K562 (cell line): ENCODE results near the gene GSDME. TPM values are rescaled to one million over a fixed set of nuclear protein-coding genes. Genes with fewer than 3 reads are reported as not detected.

ENCODE experiments used
- ATAC-seq: fragments of 200-7000 bp; cut with Tn5 transposase; 3 replicates; pipeline ENCODE4 v1.9.1; 2020; ENCODE audit warnings: moderate library complexity
- BruUV-seq: library from RNA; stranded (reverse); fragments of 400-500 nt; replicated peaks from 2 replicates; lab custom pipeline; 2021; lab: Mats Ljungman, UMichigan
- CTCF ChIA-PET: fragments of 300-600 bp; formaldehyde crosslinking; extraction: SDS; loops from one replicate; lab custom pipeline; 2021; ENCODE audit warnings: low intra/inter-chr PET ratio; lab: Yijun Ruan, JAX
- POLR2A ChIA-PET: fragments of 300-600, 350-650 bp; sonication (Branson Sonifier 250); formaldehyde crosslinking; extraction: SDS; loops from one replicate; lab custom pipeline; 2021; ENCODE audit warnings: antibody characterized with exemption, inconsistent platforms; lab: Yijun Ruan, JAX
- DNase-seq, 4 experiments: peaks; one replicate each; pipeline versions ENCODE4 v3.0.0 to v3.0.0-alpha.2; 2011 to 2018; ENCODE audit warnings: low spot score in 3 of 4, mixed read lengths in 3 of 4; ENCODE audit errors: extremely low read depth in 1 of 4
- FAIRE-seq: peaks from 2 replicates; lab custom pipeline; 2011; peaks lifted over from hg19 to GRCh38; lab: Jason Lieb, UNC
- H2AFZ ChIP-seq: 2 replicates; pipeline ENCODE4 v1.6.0; 2011; ENCODE audit warnings: low read depth, low read length, control low read depth, inconsistent platforms
- H3K27ac ChIP-seq: fragments of 200-600 bp; 3 replicates; pipeline ENCODE4 v1.8.0; 2011; ENCODE audit warnings: low read depth, mild to moderate bottlenecking, control low read depth, inconsistent platforms, low read length, moderate library complexity, mixed read lengths; ENCODE audit errors: extremely low read depth
- H3K27me3 ChIP-seq, 2 experiments: fragments of 300-600 bp in 1 of 2; 2 replicates in 1 of 2; 3 replicates in 1 of 2; pipeline versions ENCODE4 v1.6.0 to v1.8.0; 2011; ENCODE audit warnings: inconsistent platforms in 2 of 2, low read length in 2 of 2, mild to moderate bottlenecking in 1 of 2, mixed read lengths in 1 of 2, moderate library complexity in 1 of 2; ENCODE audit not compliant: control insufficient read depth in 2 of 2, insufficient read depth in 2 of 2
- H3K36me3 ChIP-seq: fragments of 300-600 bp; 3 replicates; pipeline ENCODE4 v1.8.0; 2011; ENCODE audit warnings: mild to moderate bottlenecking, low read length, inconsistent platforms; ENCODE audit not compliant: control insufficient read depth, insufficient read depth
- H3K4me1 ChIP-seq, 2 experiments: fragments of 200-600 bp in 1 of 2; replicated peaks in 1 of 2; 2 replicates in 1 of 2; 3 replicates in 1 of 2; pipeline versions ENCODE4 v1.5.1 to v1.8.0; 2011; ENCODE audit warnings: inconsistent platforms in 2 of 2, low read length in 2 of 2, mild to moderate bottlenecking in 1 of 2, mixed read lengths in 1 of 2, moderate library complexity in 1 of 2; ENCODE audit not compliant: control insufficient read depth in 2 of 2, insufficient read depth in 2 of 2
- H3K4me2 ChIP-seq: 2 replicates; pipeline ENCODE4 v1.6.1; 2011; ENCODE audit warnings: low read length, control low read depth, inconsistent platforms, mixed read lengths; ENCODE audit not compliant: insufficient read depth
- H3K4me3 ChIP-seq: fragments of 200-600 bp; sonication (generic), shearing (Covaris generic); 2 replicates; pipeline ENCODE4 v1.5.1; 2016; ENCODE audit warnings: control low read depth, inconsistent platforms
- H3K79me2 ChIP-seq: fragments of 200-600 bp; 3 replicates; pipeline ENCODE4 v1.8.0; 2011; ENCODE audit warnings: low read length, inconsistent platforms; ENCODE audit not compliant: control insufficient read depth, insufficient read depth
- H3K9ac ChIP-seq, 2 experiments: 2 replicates each; pipeline versions ENCODE4 v1.6.0 to v1.6.1; 2011; ENCODE audit warnings: low read depth in 2 of 2, low read length in 2 of 2, control low read depth in 1 of 2, inconsistent platforms in 1 of 2, mild to moderate bottlenecking in 1 of 2, mixed read lengths in 1 of 2; ENCODE audit not compliant: insufficient read depth in 1 of 2
- H3K9me1 ChIP-seq: one replicate; pipeline ENCODE4 v1.6.0; 2011; ENCODE audit warnings: inconsistent platforms, mild to moderate bottlenecking, low read length, moderate library complexity; ENCODE audit not compliant: control insufficient read depth, insufficient read depth
- H3K9me3 ChIP-seq: replicated peaks from 2 replicates; pipeline ENCODE4 v1.5.1; 2011; ENCODE audit warnings: low read depth, low read length, inconsistent platforms; ENCODE audit not compliant: control insufficient read depth, insufficient read depth
- H4K20me1 ChIP-seq: replicated peaks from 2 replicates; pipeline ENCODE4 v1.6.1; 2011; ENCODE audit warnings: low read length, inconsistent platforms, mixed read lengths; ENCODE audit not compliant: control insufficient read depth, insufficient read depth
- ATF7 ChIP-seq: fragments of 450-650 bp; IDR thresholded peaks from 2 replicates; pipeline ENCODE4 v1.7.1; 2014; ENCODE audit warnings: mild to moderate bottlenecking, moderate library complexity
- EP300 ChIP-seq: IDR thresholded peaks from 2 replicates; pipeline ENCODE4 v1.6.1; 2012; ENCODE audit warnings: low read length, improper control_type of control experiment
- ETV5 ChIP-seq: sonication (generic); formaldehyde crosslinking; IDR thresholded peaks from 2 replicates; pipeline ENCODE4 v1.4.0; 2020; ENCODE audit warnings: low read depth, mild to moderate bottlenecking, missing genetic modification reagents
- NBN ChIP-seq: fragments of 450-650 bp; IDR thresholded peaks from 2 replicates; pipeline ENCODE4 v1.6.1; 2016; ENCODE audit warnings: low read depth, mild to moderate bottlenecking
- WGBS: fragments of 100-300 bp; shearing (Covaris generic); methylation state at CpG from one replicate; pipeline ENCODE4 v1.1.6; 2016; ENCODE audit warnings: low coverage, mixed read lengths; ENCODE audit not compliant: insufficient coverage; ENCODE audit errors: missing lambda C conversion rate; 5-methylcytosine and 5-hydroxymethylcytosine counted together
- in situ Hi-C: fragments of 300-500 bp; cut with MboI; formaldehyde crosslinking; loops from 4 replicates; pipeline ENCODE4 v1.15.0; 2018; ENCODE audit warnings: inconsistent platforms, mixed read lengths
- intact Hi-C: fragments of 100-400 bp; cut with micrococcal nuclease; formaldehyde crosslinking; loops from 2 replicates; pipeline ENCODE4 v1.14.2; 2022
- polyA plus RNA-seq, 8 experiments: library from polyadenylated mRNA; depleted of rRNA in 4 of 8; stranded (reverse) in 5 of 8; unstranded in 3 of 8; fragments of >200 nt; fragmentation: Nextera tagmentation in 2 of 8; fragmentation: Illumina TruSeq in 1 of 8; extraction: Ambion mirVana in 2 of 8; extraction: Trizol in 1 of 8; gene quantifications; 2 replicates each; pipeline versions ENCODE4 v1.2.1 to v1.2.3, GENCODE V29; 2011 to 2014; ENCODE audit warnings: inconsistent platforms in 1 of 8, missing spikeins in 1 of 8
- total RNA-seq, 7 experiments: library from RNA; depleted of rRNA in 6 of 7; stranded (reverse); fragments of >200 nt in 6 of 7; fragmentation: Illumina TruSeq in 2 of 7; extraction: Trizol in 2 of 7; gene quantifications; 2 replicates each; pipeline versions ENCODE4 v1.2.1 to v1.2.3, GENCODE V29; 2011 to 2021; ENCODE audit warnings: low replicate concordance in 1 of 7
- TF ChIP-seq, protein P1 (sequence below), 2 experiments: fragments of 450-650 bp in 1 of 2; sonication (generic) in 1 of 2; formaldehyde crosslinking in 1 of 2; IDR thresholded peaks in 1 of 2; conservative IDR thresholded peaks in 1 of 2; 2 replicates each; pipeline versions ENCODE4 v1.6.1 to v1.8.1; 2016 to 2023; ENCODE audit warnings: mild to moderate bottlenecking in 2 of 2, moderate library complexity in 2 of 2, inconsistent platforms in 1 of 2, missing genetic modification reagents in 1 of 2

Gene GSDME
- total and polyA plus RNA-seq, 9 of the 15 experiments (the other 6 are each of a cell fraction or from before 2014, with no cell fraction given) = 0.37 to 1.9 (median 0.62) TPM

DNA sequence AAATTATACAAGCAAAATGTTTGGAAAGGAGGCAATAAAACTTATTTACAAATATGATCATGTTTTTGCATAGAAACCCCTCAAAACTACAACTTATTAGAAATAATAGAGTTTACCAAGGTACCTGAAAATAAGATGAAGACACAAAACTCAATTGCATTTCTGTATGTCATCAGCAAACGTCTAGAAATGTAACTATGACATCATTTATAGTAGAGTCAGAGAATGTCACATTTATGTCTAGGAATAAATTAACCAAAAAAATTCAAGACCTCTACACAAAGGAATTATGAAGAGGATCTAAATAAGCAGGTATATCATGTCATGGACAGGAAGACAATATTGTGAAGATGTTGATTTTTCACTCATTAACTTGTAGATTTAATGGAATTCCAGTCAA lies 103.0 kb downstream of the GSDME start:
- no TSS peak for BruUV-seq
- 17% methylated on average over 1 of the region's 1 CpG for WGBS
- Histone ChIP-seq H3K27ac (no peak overlapping the region), H3K4me1 (no peaks in the 10 kb centered on the region; a peak in 1 of 5 replicates), H3K4me2 (no peak overlapping the region), H3K36me3 (peaks cover 3% of the 10 kb centered on the region; the same call in 2 of the 3 replicates), H4K20me1 (no peaks in the 10 kb centered on the region), H3K9me1 (no peaks in the 10 kb centered on the region), H3K9me3 (no peaks in the 10 kb centered on the region), H2AFZ (no peak overlapping the region), H3K27me3 (no peaks in the 10 kb centered on the region), H3K4me3 (no peak overlapping the region), H3K79me2 (no peaks in the 10 kb centered on the region), H3K9ac (no peak overlapping the region)
- TF ChIP-seq, protein P1, sequence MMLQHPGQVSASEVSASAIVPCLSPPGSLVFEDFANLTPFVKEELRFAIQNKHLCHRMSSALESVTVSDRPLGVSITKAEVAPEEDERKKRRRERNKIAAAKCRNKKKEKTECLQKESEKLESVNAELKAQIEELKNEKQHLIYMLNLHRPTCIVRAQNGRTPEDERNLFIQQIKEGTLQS (IDR thresholded peaks at IDR 0.05) = 0 out of 2 replicates have a peak, but pooled peaks have one; percentile 33
- TF ChIP-seq, protein P1 (CRISPR knock-in tag; conservative IDR thresholded peaks at IDR 0.05) = no peak
- TF ChIP-seq NBN (no peak), ATF7 (peak; percentile 37; the same call in 1 of the 2 replicates), ETV5 (CRISPR knock-in tag) (no peak), EP300 (no peak)
- peak; percentile 49 for FAIRE-seq
- in situ Hi-C loops (no loop called here), intact Hi-C loops (no loop called here)
- CTCF ChIA-PET = no interaction called here
- no peak for DNase-seq
- no peak for ATAC-seq
- POLR2A ChIA-PET = interaction anchor here (0.8 to 2.8 kb wide), 2 partner anchors 9 to 15 kb away, joined by 4 to 15 read pairs; no protein-coding TSS in a partner anchor
